Embryonic facial prominence (tissue), 1 donor: ENCODE measurements around the gene DOCK6.

Experiments used
- DNase-seq: peaks from one replicate; pipeline ENCODE4 v3.0.0-alpha.2; 2016; ENCODE audit errors: extremely low spot score

The DOCK6 gene

DNA sequence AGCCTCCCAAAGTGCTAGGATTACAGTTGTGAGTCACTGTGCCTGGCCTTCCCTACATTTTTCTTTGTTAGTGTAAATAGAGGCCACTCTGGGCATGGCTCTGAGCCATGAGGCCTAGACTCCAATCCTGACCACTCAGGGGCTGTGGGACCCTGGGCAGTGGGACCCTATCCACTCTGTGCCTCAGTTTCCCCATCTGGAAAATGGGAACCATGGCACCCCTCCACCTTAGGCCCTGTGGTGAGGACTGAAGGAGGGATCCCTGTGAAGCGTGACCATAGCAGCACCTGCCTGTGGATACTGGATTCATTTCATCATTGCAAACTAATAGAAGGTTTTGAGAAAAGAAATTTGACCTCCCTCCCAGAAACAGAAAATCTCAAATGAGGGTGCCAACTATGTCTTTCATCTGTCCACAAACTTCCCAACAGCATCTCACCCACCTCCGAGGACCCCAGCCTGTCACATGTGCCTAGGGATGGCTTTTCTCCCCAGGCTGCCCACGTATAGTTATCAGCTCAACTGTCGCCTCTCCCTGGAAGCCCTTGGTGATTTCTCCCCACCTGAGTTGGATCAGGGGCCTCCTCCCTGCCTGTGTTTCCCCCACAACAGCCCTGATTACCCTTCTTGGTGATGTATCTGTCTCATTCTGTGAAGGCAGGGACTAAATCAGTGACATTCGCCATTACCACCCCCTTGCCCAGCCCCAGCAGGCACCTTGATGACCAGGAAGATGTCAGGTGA, 17.3 kb downstream of the DOCK6 start:
- DNase-seq: no peak

DNA sequence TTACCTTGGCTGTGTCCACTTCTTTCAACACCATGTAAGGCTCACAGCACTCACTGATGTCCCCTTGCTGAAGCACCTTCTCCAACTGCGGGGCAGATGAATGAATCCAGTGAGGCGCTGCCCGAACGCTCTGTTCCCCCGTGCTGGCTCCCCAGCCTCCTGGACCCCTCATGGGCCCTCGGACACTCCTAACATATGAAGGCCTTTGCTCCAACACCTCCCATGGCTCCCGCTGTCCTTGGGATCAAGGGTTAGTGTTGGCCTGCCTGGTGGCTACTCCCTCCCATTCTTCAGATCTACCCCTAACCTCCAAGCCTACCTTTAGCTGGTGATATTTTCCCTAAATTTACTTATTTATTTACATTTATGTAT, 18.5 kb downstream of the DOCK6 start:
- no peak for DNase-seq

DNA sequence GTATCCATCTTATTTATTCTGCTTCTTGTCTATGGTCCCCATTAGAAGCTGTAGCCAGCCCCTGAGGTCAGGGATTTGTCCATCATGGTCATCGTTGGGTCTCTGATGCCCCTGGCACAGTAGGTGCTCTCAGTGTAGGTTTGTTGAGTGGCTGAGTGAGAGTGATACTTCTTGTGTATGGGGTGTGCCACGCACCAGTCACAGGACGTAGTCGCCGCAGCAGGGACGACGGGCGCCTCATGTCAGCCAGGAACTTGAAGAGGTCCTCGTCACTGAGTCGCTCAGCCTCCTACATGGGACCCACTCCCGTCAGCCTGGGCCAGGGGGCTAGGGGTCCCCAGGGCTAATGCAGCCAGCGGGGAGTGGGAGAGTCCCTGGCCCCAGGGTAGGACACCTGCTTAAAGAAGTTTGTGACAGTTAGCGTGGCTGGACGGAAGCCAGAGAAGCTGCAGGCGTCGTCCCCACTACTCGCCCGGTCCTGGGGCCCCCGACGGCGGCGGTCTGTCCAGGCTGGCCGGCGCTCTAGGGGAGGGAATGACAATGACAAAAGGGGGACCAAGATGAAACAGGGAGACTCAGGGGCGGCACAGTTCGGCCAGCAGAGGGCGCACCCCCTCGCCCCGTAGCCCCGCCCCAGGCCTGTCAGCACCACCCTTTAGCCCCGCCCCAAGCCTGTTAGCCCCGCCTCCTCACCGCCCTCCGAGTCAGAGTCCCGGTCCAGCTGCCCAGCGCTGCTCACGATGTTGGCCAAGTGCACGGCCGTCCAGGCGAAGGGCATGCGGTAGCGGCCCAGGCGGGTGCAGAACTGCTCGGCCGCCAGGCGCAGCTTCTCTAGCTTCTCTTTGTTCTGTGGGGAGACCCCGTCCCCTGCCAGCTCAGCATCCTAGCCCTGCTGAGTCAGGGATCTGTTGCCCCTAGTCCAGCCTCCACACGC, 19.2 kb downstream of the DOCK6 start:
- no peak for DNase-seq

DNA sequence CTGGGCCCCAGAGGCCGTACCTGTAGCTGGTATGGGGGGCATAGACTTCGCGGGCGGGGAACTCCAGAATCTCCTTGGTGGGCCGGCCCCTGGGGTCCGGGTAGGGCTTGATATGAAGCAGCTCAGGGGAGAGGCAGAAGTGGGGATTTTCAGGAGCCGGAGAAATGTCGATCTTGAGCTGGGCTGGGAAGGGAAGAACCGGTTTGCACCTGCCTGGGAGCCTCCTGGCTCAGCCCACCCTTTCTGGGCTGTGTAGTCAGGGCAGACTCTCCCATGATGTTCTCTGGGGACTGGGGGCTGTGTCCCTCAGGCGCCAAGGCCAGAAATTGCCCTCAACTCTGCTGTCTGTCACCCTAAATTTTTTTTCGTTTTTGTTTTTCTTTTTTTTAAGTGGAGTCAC, 20.3 kb downstream of the DOCK6 start:
- no peak for DNase-seq

DNA sequence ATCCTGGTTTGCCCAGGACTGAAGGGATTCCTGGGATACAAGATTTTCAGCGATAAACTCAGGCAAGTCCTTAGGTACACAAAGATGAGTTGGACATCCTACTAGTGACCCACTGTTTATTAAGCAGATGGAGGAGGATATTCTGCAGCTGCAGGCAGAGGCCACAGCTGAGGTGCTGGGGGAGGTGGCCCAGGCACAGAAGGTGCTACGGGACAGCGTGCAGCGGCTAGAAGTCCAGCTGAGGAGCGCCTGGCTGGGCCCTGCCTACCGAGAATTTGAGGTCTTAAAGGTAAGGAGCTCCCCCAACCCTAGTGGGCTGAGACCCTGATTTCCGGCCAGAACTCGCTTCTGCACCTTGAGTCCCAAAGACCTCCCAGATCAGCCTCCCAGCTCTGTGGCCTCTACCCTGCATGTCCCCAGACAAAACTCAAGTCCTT, 22.3 kb downstream of the DOCK6 start:
- no peak for DNase-seq

DNA sequence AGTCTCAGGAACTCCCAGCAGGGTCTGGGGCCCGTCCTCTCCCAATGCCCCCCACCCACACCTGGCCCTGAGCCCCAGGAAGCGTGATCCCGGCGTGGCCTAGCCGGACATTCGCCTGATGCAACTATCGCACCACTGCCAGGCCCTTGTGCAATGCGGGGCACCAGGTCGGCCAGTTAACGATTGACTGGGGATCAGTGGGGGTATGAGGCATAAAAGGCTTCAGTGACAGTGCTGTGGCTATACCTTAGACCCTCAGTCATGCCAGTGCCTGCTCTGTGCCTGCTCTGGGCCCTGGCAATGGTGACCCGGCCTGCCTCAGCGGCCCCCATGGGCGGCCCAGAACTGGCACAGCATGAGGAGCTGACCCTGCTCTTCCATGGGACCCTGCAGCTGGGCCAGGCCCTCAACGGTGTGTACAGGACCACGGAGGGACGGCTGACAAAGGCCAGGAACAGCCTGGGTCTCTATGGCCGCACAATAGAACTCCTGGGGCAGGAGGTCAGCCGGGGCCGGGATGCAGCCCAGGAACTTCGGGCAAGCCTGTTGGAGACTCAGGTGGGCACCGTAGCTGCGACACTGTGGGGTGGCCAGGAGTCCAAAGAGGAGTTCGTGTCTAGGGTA, 22.8 kb downstream of the DOCK6 start, which contains the start of gene ANGPTL8:
Gene ANGPTL8, plus strand, starts transcription at position 243 of the 624 bp plus-strand sequence. Its CDS starts 19 bp downstream, at position 262.
- DNase-seq: no peak

DNA sequence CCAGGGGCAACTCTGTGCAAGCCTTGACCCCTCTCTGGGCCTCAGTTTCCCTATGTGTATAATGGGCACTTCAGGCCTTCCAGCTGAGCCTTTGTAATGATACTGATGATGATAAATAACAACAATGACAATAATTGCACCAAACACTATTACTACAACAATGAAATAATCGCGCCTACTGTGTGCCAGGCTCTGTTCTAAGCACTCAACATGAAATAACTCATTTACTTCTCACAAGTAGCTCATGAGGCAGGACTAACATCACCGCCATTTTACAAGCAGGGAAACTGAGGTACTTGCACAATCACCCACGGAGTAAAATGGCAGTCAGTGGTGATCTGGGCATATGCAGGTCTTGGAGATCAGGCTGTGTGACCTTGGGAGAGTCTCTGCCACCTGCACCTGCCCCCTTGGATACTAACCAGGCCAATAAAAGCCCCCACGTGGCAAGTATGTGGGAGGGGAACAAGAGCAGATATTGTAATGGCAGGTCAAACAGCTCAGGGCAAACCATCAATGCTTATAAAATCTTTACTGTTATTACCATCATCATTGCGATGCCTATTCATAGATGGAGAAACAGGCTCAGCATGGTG, 23.4 kb downstream of the DOCK6 start:
- no peak for DNase-seq

DNA sequence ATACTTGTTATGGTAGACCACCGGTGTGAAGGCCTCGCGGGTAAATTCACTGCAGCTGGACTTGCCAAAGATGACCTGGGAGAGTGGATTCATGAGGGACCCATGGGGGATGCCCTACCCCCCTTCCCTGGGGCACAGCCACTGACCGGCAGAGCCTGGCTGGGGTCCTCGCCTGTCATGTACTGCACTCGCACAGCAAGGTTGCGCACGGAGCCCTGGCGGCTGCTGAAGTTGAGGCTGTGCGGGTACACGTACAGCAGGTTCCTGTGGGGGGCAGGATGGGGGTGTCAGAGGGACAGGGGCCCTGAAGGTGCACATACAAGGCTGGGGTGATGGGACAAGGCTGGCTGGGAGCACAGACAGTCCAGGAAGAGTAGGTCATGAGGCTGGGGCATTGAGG, 24.3 kb downstream of the DOCK6 start:
- DNase-seq: no peak

DNA sequence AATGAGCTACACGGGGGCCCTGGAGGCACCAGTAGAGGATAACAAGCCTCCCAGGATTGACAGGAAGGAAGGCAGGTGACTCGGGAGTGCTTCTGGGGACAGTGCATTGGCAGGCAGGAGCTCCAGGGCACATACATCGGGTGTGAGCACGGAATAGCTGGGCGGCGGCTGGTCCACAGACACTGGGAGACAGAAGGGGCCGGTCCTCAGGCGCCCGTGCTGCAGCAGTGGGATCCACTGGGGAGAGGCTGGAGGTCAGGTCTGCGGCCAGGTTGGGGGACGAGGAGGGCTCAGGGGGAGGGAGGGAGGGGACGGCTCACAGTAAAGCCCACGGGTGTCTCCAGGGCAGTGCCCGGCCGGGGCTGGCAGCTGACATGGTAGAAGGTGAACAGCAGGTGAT, 25.0 kb downstream of the DOCK6 start:
- no peak for DNase-seq

DNA sequence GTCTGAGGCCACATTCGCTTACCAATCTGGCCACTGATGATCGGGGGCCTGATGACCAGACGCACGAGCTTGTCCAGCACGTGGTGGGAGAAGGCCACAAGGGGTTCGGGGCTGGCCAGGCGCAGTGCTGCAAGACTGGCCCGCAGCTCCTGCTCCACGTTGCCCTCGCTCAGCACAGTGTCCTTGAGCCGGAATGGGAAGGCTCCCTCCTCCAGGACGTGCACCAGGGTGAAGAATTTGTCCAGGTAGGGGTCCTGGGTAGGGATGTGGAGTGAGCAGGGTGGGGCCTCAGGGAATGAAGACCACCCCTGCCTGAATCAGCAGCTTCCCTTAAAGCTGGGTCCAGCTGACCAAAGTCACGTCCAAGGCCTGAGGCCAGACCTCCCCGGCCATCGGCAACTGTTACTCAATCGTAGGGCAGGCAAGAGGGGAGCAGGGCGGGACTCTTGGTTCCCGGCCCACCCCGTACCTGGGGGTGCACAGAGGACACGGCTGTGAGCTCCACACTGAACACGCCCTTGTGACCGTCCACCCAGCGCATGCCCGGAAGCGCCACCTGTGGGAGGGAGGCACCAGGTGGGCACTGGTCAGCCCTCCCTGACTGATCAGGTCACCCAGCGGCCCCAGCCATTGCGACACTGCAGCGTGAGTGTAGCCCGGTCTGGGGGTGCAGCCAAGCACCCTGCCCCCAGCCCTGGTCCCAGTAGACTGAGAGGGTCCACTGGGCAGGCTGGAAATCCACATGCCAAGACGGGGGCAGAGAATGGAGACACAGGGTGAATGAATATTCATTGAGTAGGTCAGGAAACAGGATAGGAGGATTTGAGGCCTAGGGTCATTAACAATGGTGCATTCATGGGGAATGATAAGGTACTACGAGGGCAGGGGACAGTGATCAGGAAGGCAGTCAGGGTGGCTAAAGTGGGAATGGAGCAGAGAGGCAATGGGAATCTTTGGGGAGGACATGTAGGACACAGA, 25.7 kb downstream of the DOCK6 start:
- DNase-seq: no peak

DNA sequence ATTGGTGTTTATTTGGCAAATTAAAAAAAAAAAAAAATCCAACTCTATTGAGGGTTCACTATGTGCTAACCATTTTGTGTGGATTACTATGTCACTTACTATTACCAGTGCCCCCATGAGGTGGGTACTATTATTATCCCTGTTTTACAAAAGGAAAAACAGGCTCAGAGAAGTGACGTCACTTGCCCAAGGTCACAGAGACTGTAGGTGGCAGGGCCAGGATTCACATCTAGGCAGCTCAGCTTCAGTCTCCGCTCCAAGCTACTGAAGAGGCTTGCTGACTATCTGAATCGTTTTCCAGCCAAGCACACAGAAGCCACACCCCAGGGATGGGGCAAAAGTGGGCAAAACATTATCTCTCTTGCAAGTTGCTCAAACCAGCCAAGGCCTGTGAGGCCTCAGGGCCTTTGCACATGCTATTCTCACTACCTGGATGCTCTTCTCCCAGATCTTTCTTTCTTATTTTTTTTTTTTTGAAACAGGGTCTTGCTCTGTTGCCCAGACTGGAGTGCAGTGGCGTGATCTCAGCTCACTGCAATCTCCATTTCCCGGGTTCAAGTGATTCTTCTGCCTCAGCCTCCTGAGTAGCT, 27.7 kb downstream of the DOCK6 start:
- no peak for DNase-seq

DNA sequence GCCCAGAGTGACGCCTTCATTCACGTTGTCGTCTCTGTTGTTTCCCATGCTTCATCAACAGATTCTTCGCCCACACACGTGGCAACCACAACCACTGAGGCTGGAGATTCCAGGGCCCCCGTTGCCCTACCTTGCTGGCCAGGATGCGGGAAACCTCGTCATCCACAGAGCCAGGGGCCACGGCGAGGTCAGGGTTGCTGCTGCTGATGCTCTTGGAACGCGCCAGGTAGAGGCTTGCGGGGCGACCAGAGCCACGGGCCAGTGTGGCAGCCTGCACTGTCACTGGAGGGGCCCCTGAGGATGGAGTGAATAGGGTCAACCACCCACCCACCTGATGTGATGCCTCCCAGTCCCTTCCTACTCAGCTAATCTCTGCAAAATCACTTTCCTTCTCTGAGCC, 29.3 kb downstream of the DOCK6 start:
- DNase-seq: no peak

DNA sequence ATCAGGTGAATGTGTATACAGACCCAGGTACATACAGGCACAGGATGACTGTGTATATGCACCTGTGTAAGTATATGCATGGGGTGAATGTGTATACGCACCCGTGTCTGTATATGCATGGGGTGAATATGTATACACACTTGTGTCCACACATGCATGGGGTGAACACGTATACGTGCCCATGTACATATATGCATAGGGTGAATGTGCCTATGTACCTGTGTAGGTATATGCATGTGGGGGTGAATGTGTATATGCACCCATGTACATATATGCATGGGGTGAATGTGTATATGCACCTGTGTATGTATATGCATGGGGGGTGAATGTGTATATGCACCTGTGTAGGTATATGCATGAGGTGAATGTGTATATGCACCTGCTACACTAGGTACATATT, 29.8 kb downstream of the DOCK6 start:
- DNase-seq: no peak

DNA sequence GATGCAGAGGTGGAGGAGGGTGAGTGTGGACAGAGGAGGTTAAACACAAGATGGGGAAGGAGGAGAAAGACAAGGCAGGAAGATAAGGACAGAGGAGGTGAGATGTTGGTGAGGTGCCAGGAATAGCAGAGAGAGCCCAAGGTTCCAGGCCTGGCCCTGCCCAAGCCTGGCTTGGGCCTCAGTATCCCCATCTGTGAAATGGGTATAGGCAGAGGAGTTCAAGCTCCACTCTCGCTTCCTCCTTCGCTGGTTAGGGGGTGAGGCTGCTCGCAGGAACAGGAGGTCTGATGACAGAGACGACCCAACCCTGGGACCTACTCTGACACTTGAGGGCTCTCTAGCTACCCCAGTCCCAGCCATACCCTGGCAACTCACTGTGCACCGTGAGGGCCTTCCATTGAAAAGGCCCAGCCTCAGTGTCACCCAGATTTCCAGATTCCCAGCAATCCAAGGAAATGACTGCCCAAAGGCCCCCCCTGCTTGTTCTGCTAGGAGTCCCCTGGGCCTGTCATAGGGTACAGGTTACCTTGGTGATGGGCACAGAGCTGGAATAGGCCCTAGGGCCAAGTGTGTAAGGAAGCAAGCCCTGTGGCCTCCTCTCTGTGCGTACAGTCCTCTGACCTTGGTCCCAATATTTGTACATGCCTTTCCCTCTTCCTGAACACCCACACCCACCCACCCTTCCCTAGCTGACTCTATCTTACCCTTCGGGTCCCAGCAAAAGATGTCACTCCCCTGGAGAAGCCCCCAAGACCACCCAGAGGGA, 31.5 kb downstream of the DOCK6 start:
- DNase-seq: no peak

DNA sequence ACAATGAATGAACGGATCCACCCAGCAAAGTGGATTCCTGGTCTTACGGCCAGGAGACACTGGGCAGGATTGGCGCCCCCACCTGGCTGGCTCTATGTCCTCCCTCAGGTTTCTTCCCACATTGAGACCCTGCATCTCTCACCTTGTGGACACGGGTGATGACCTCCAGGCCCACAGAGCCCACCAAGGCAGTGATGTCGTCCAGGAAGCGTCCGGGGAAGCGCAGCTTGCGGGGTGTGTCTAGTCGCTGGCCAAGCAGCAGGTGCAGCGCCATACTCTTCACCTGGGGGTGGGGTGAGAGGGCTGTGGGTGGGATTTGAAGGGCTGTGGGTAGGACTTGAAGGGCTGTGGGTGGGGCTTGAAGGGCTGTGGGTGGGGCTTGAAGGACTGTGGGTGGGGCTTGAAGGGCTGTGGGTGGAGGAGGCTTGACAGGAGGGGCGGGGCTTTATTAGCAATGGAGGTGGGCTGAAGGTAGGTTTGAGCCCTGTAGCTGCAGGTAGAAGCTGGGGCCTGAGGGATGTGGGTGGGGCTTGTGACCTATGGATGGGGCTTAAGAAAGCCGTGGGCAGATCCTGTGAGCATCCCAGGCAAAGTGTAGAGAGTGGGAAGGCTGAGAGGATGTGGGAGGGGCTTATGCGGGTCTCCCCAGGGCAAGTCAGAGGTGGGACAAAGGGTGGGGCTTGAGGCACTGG, 35.0 kb downstream of the DOCK6 start:
- no peak for DNase-seq

DNA sequence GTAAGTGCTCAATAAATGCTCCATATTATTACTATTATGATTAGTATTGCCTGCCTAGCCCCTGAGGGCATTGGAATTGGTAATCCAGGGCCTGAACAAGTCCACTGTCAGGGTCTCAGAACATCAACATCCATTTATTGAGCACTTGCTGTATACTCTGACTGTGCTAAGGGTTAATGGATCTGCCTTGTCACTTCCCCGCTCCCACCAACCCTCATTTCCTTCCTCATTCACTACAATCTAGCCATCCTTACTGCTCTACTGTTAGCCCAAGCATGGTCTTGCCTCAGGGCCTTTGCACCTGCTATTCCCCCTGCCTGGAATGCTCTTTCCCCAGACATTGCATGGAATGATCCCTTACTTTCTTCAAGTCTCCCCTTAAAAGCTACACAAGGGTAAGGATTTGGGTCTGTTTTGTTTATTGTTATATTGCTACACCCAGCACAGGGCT, 35.6 kb downstream of the DOCK6 start:
- no peak for DNase-seq

DNA sequence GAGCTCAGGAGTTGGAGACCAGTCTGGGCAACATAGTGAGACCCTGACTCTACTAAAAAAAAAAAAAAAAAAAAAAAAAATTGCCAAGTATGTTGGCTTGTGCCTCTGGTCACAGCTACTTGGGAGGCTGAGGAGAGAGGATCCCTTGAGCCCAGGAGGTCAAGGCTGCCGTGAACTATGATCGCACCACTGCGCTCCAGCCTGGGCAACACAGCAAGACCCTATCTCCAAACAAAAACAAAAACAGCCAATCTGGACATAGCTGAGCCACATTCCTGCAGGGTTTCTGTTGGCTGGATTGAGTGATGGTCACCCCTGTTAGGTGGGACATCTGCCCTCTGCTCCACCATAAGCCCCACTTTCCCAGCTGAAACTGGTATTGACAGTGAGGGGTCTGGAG, 36.5 kb downstream of the DOCK6 start:
- no peak for DNase-seq

DNA sequence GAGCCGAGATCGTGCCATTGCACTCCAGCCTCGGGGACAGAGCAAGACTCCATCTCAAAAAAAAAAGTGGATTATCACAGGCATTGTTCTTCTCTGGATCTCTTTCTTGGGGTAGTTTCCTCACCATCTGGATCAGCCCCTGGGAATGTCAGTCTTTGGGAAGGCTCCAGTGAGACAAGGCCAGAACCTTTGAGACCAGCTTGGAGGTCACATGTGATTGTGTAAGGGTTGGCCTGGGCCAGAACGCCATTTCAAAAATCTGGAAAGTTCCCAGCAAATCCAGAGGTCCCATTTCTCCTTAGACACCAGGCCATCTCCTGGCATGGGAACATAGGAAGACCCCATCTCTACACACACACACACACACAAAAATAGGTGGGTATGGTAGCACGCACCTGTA, 37.2 kb downstream of the DOCK6 start:
- no peak for DNase-seq

DNA sequence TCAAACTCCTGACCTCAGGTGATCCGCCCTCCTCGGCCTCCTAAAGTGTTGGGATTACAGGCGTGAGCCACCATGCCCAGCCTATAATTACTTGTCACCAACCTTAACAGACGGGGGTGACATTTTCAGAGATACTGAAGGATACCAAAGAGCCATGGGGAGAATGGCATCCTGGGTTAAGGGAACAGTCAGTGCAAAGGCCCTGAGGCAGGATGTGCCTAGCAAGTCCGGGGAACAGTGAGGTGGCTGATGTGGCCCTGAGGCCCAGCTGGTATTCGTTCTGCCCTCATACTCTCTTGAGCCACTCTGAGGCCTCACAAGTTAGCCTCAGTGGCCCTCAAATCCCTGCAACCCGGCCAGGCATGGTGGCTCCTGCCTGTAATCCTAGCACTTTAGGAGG, 37.9 kb downstream of the DOCK6 start:
- DNase-seq: no peak
